Measurements from ENCODE around the gene BBS5.

BBS5 gene

DNA sequence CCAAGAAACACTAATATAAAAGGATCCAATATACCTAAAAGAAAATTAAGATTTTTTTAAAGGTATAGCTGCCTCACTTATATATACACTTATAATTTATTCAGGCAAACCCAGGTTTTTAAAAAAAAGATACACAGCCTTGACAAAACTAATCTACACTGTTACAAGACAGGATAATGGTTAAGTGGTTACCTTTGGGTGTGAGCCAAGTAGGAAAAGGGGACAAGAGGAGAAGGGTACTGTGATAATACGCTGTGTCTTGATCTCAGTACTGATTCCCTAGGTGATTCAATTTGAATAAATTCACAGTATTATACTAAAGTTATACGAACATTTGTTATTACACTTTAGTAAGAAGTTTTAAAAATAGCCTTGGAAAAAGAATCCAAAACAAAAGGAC lies 60.9 kb downstream of the BBS5 start:
- DNase-seq = no peak

DNA sequence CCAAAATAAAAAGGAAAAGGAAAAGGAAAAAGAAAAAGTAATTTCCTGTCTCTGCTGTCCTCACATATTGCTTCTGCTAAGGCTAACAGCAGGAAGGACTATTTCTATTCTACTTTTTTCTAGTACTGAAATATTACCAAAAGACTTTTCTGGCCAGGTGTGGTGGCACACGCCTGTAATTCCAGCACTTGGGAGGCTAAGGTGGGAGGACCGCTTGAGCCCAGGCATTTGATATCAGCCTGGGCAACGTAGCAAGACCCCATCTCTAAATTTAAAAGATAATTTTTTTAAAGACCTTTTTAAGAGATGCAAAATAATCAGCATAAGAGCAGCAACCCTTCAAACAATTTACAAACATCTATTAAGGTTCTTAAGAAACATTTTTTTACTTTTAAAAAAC lies 63.1 kb downstream of the BBS5 start:
- no peak for DNase-seq

DNA sequence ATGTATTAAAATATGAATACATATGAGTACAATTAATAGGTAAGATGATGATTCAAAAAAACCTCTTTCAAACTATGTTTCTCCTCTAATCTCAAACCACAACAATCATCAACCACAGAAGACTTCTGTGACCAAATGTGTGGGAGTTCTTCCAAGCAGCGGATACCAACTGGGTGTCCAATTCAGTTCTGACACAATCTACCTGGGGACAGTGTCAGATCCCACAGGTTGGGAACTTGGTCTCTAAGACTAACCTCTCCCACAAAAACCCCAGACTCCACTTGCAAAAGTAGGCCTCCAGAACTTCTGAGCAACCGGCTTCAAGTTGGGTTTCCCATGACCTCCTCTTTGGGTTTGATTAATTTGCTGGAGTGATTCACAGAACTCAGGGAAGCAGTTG lies 67.5 kb downstream of the BBS5 start:
- DNase-seq = no peak
